Keratinocyte (primary cell): ENCODE data around the gene C16orf95. TPM values are rescaled to one million over a fixed set of nuclear protein-coding genes. Genes with fewer than 3 reads are reported as not detected.

Experiments used
- DNase-seq: peaks from one replicate; pipeline ENCODE4 v3.0.0-alpha.2; 2011; ENCODE audit warnings: low read depth, missing footprints, low spot score
- FAIRE-seq: peaks from 2 replicates; lab custom pipeline; 2011; peaks lifted over from hg19 to GRCh38; lab: Jason Lieb, UNC
- H2AFZ ChIP-seq: 2 replicates; pipeline ENCODE4 v1.6.0; 2012; ENCODE audit warnings: low read length, control low read depth, inconsistent platforms; ENCODE audit not compliant: control insufficient read depth
- H3K27ac ChIP-seq: 2 replicates; pipeline ENCODE4 v1.5.1; 2011; ENCODE audit warnings: low read length; ENCODE audit not compliant: control insufficient read depth, insufficient read depth
- H3K27me3 ChIP-seq: 3 replicates; pipeline ENCODE4 v1.6.0; 2011; ENCODE audit warnings: low read length; ENCODE audit not compliant: control insufficient read depth, insufficient read depth; ENCODE audit errors: extremely low read depth
- H3K36me3 ChIP-seq, 2 experiments: 2 replicates in 1 of 2; 3 replicates in 1 of 2; pipeline ENCODE4 v1.5.1; 2011; ENCODE audit warnings: low read length in 2 of 2, mild to moderate bottlenecking in 1 of 2; ENCODE audit not compliant: control insufficient read depth in 2 of 2, insufficient read depth in 2 of 2; ENCODE audit errors: extremely low read depth in 1 of 2
- H3K4me1 ChIP-seq: 3 replicates; pipeline ENCODE4 v1.5.1; 2011; ENCODE audit warnings: low read length; ENCODE audit not compliant: control insufficient read depth, insufficient read depth; ENCODE audit errors: extremely low read depth
- H3K4me2 ChIP-seq: 3 replicates; pipeline ENCODE4 v1.6.0; 2011; ENCODE audit warnings: low read depth, low read length; ENCODE audit not compliant: control insufficient read depth, insufficient read depth; ENCODE audit errors: extremely low read depth
- H3K4me3 ChIP-seq, 3 experiments: fragments of 200-600 bp in 1 of 3; sonication (generic) in 1 of 3; 2 replicates in 2 of 3; 3 replicates in 1 of 3; pipeline ENCODE4 v1.5.1; 2011 to 2016; ENCODE audit warnings: low read length in 3 of 3, mild to moderate bottlenecking in 3 of 3, control low read depth in 2 of 3, inconsistent platforms in 1 of 3, low read depth in 1 of 3, mixed read lengths in 1 of 3, mixed run types in 1 of 3, moderate library complexity in 1 of 3; ENCODE audit not compliant: control insufficient read depth in 2 of 3, insufficient read depth in 2 of 3; ENCODE audit errors: extremely low read depth in 1 of 3
- H3K79me2 ChIP-seq: 2 replicates; pipeline ENCODE4 v1.6.0; 2012; ENCODE audit warnings: low read length; ENCODE audit not compliant: control insufficient read depth, insufficient read depth
- H3K9ac ChIP-seq: 3 replicates; pipeline ENCODE4 v1.6.0; 2011; ENCODE audit warnings: low read length; ENCODE audit not compliant: control insufficient read depth, insufficient read depth; ENCODE audit errors: extremely low read depth
- H3K9me1 ChIP-seq: 3 replicates; pipeline ENCODE4 v1.6.0; 2011; ENCODE audit warnings: low read length; ENCODE audit not compliant: control insufficient read depth, insufficient read depth; ENCODE audit errors: extremely low read depth
- H3K9me3 ChIP-seq: 2 replicates; pipeline ENCODE4 v1.5.1; 2012; ENCODE audit warnings: low read depth, low read length; ENCODE audit not compliant: control insufficient read depth
- H4K20me1 ChIP-seq: 3 replicates; pipeline ENCODE4 v1.6.0; 2011; ENCODE audit warnings: low read length; ENCODE audit not compliant: control insufficient read depth, insufficient read depth; ENCODE audit errors: extremely low read depth
- EZH2 ChIP-seq: IDR thresholded peaks from one replicate; pipeline ENCODE4 v1.6.1; 2012; ENCODE audit warnings: inconsistent platforms, mild to moderate bottlenecking, low read length, moderate library complexity
- dilution Hi-C: fragments of 300-500 bp; cut with MboI; formaldehyde crosslinking; loops from one replicate; pipeline ENCODE4 v1.7.0; 2020; ENCODE audit warnings: low sequenced_read_pairs; ENCODE audit not compliant: extremely low pct_ligation_motif_present
- polyA plus RNA-seq, 5 experiments: library from polyadenylated mRNA; depleted of rRNA in 3 of 5; stranded (reverse) in 3 of 5; stranded (forward) in 1 of 5; unstranded in 1 of 5; fragments of >200 nt; gene quantifications; 1 replicate in 1 of 5; 2 replicates in 3 of 5; 3 replicates in 1 of 5; pipeline versions ENCODE4 v1.2.1 to v1.2.3, GENCODE V29; 2011 to 2012; ENCODE audit warnings: missing spikeins in 2 of 5, low read depth in 1 of 5, low replicate concordance in 1 of 5
- TF ChIP-seq, protein P1 (sequence below), 3 experiments: IDR thresholded peaks in 1 of 3; conservative IDR thresholded peaks in 1 of 3; optimal IDR thresholded peaks in 1 of 3; 2 replicates in 2 of 3; 3 replicates in 1 of 3; pipeline versions ENCODE3 to v1.5.1; 2011; ENCODE audit warnings: low read length in 3 of 3, mild to moderate bottlenecking in 3 of 3, moderate library complexity in 2 of 3, control low read depth in 1 of 3, inconsistent platforms in 1 of 3; ENCODE audit not compliant: insufficient read depth in 2 of 3; ENCODE audit errors: extremely low read depth in 1 of 3

The C16orf95 gene
- polyA plus RNA-seq, 1 donor (not counting 4 experiments of a cell fraction or from before 2014, with no cell fraction given), result 1.5 TPM

DNA sequence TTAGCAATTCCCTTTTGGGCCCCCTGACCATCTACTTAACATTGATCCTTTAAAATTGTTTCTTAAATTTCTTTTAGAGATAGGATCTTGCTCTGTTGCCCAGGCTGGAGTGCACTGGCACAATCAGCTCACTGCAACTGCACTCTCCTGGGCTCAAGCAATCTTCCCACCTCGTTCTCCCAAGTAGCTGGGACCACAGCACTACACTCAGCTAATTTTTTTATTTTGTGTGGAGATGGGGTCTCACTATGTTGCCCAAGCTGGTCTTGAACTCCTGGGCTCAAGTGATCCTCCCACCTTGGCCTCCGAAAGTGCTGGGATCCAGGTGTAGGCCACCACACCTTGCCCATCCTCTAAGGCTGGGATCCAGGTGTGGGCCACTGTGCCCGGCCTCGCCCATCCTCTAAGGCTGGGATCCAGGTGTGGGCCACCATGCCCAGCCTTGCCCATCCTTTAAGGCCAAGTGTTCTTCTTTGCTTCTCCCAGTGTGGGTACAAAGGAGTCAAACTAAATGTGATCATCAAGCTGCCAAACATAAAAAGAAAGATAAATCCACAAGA, 13.2 kb downstream of the C16orf95 start:
- no peaks in the 10 kb centered on the region for H3K79me2 ChIP-seq
- FAIRE-seq (no peak), DNase-seq (no peak)
- H2AFZ ChIP-seq, result no peak overlapping the region
- H3K4me1 ChIP-seq, result peaks cover 4% of the 10 kb centered on the region
- no peak overlapping the region for H3K4me3 ChIP-seq
- no peaks in the 10 kb centered on the region for H3K36me3 ChIP-seq
- no peak overlapping the region for H3K9ac ChIP-seq
- no peak for TF ChIP-seq EZH2
- TF ChIP-seq, protein P1, sequence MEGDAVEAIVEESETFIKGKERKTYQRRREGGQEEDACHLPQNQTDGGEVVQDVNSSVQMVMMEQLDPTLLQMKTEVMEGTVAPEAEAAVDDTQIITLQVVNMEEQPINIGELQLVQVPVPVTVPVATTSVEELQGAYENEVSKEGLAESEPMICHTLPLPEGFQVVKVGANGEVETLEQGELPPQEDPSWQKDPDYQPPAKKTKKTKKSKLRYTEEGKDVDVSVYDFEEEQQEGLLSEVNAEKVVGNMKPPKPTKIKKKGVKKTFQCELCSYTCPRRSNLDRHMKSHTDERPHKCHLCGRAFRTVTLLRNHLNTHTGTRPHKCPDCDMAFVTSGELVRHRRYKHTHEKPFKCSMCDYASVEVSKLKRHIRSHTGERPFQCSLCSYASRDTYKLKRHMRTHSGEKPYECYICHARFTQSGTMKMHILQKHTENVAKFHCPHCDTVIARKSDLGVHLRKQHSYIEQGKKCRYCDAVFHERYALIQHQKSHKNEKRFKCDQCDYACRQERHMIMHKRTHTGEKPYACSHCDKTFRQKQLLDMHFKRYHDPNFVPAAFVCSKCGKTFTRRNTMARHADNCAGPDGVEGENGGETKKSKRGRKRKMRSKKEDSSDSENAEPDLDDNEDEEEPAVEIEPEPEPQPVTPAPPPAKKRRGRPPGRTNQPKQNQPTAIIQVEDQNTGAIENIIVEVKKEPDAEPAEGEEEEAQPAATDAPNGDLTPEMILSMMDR (optimal IDR thresholded peaks at IDR 0.05 in 1 of 3, IDR thresholded peaks at IDR 0.05 in 1 of 3, conservative IDR thresholded peaks at IDR 0.05 in 1 of 3; ENCODE audit: extremely low read depth in 1 of 3, insufficient read depth in 2 of 3, low read length in 3 of 3), result no peak
- H3K9me3 ChIP-seq, result no peaks in the 10 kb centered on the region
- no peaks in the 10 kb centered on the region for H3K27me3 ChIP-seq
- no peaks in the 10 kb centered on the region for H4K20me1 ChIP-seq
- no peak overlapping the region for H3K4me2 ChIP-seq
- H3K27ac ChIP-seq, result no peak overlapping the region
- dilution Hi-C loops, result no loop called here
- no peaks in the 10 kb centered on the region for H3K9me1 ChIP-seq

DNA sequence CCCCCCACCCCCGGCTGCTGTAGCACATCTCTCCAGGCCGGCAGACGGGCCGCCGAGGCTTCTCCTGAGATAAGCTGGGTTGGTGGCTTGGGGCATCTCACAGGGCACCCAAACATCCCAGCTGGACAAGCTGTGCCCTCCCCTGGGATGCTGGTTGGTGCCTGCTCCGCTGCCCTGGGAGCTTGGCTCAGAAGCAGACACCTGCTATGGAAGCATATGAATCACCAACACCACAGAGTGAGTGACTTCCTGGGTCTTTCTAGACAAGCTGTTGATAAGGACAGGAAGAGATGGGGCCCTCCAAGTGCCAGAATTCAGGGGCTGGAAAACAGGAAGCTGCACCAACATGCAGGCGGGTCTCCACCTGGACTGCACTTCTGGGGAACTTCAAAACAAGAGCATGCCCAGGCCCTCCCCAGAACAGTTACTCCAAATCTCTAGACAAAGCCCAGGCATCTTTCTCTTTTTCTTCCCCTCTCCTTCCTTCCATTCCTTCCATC, 13.7 kb downstream of the C16orf95 start:
- Histone ChIP-seq H3K4me2 (peak overlapping the region; percentile 19), H3K9me3 (no peaks in the 10 kb centered on the region), H4K20me1 (no peaks in the 10 kb centered on the region), H2AFZ (no peak overlapping the region), H3K27ac (no peak overlapping the region), H3K9me1 (no peaks in the 10 kb centered on the region), H3K27me3 (no peaks in the 10 kb centered on the region), H3K79me2 (no peaks in the 10 kb centered on the region), H3K36me3 (no peaks in the 10 kb centered on the region), H3K4me3 (no peak overlapping the region), H3K9ac (no peak overlapping the region), H3K4me1 (peaks cover 4% of the 10 kb centered on the region)
- dilution Hi-C loops, result no loop called here
- TF ChIP-seq EZH2, result no peak
- TF ChIP-seq, protein P1 (optimal IDR thresholded peaks at IDR 0.05 in 1 of 3, IDR thresholded peaks at IDR 0.05 in 1 of 3, conservative IDR thresholded peaks at IDR 0.05 in 1 of 3; ENCODE audit: extremely low read depth in 1 of 3, insufficient read depth in 2 of 3, low read length in 3 of 3), result no peak
- FAIRE-seq (no peak), DNase-seq (no peak)
